Measurements from ENCODE around the gene CALCA. TPM values are rescaled to one million over a fixed set of nuclear protein-coding genes. Genes with fewer than 3 reads are reported as not detected.

The CALCA gene
- total RNA-seq, 1 donor from 2014 or later = not detected

DNA sequence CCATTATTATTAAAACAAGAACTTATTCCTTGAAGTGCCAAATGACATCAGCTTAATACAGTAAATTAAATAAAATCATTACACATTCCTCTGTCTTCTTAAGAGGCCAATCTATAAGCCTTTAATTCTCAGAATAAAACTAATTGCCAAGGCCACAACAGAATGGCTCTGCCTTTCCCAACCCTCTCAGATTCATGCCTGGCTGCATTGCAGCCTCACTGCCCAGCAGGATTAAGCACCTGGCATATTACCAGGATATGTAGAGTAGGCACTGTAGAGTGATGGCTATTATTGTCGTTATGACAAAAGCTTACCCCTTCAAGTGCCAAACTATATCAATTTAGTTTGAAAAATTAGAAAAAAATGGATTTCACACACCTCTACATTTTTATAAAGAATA is 9.4 kb upstream of the CALCA start:
- no peak overlapping the region for H3K4me3 ChIP-seq (ENCODE audit: low read depth, low read length)
- no peak for TF ChIP-seq CTCF (IDR thresholded peaks at IDR 0.05; ENCODE audit: insufficient read depth, low read length, severe bottlenecking)
- FAIRE-seq (no peak), DNase-seq (ENCODE audit: low read depth) (no peak)
- H3K36me3 ChIP-seq (ENCODE audit: control insufficient read depth, insufficient read depth, low read length) = no peaks in the 10 kb centered on the region
- H3K27me3 ChIP-seq (ENCODE audit: control insufficient read depth, insufficient read depth, low read length) = peaks cover 1% of the 10 kb centered on the region

GRCh38 chr11:14980854-14981253 is 8.7 kb upstream of the CALCA start:
- no peak overlapping the region for H3K4me3 ChIP-seq (ENCODE audit: low read depth, low read length)
- TF ChIP-seq CTCF (IDR thresholded peaks at IDR 0.05; ENCODE audit: insufficient read depth, low read length, severe bottlenecking) = no peak
- H3K36me3 ChIP-seq (ENCODE audit: control insufficient read depth, insufficient read depth, low read length) = no peaks in the 10 kb centered on the region
- H3K27me3 ChIP-seq (ENCODE audit: control insufficient read depth, insufficient read depth, low read length) = peaks cover 1% of the 10 kb centered on the region
- FAIRE-seq = no peak
- peak; percentile 55 for DNase-seq (ENCODE audit: low read depth)

DNA sequence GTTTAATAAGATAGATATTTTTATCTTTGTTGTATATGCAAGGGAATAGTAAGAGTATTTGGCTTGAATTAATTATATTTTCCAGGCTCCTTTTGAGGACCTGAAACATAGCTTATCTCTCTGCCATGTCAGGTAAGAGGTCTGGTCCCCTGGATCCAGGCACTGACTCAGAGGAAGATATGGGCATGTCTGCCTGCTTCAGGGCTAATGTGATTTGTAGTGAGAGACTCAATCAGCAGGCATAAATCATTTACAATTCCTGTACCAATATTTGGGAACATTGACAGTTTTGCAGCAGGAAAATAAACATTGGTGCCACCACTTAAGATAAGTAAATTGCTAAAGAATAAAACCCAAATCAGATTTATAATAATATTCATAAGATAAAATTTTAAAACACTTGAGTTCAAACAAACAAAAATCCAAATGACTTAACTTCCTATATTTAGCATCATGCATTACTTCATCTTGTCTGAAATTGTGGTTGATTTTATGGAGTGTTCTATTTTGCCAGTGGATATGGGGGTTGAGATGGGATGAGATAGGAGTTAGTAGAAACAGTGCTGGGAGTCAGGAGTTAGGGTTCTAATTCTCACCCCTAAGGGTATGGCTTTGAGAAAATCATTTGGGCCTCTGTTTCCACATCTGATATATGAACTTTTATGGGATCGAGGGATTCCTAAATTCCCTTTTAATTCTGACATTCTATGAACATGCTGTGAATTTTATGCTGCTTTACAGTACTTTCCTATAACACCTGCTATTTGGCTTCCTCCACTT is 5.1 kb upstream of the CALCA start:
- FAIRE-seq (no peak), DNase-seq (ENCODE audit: low read depth) (no peak)
- TF ChIP-seq CTCF (IDR thresholded peaks at IDR 0.05; ENCODE audit: insufficient read depth, low read length, severe bottlenecking) = no peak
- no peaks in the 10 kb centered on the region for H3K36me3 ChIP-seq (ENCODE audit: control insufficient read depth, insufficient read depth, low read length)
- peaks cover 25% of the 10 kb centered on the region for H3K27me3 ChIP-seq (ENCODE audit: control insufficient read depth, insufficient read depth, low read length)
- H3K4me3 ChIP-seq (ENCODE audit: low read depth, low read length) = no peak overlapping the region

- TF ChIP-seq CTCF (IDR thresholded peaks at IDR 0.05; ENCODE audit: insufficient read depth, low read length, severe bottlenecking) = no peak
- FAIRE-seq (no peak), DNase-seq (ENCODE audit: low read depth) (peak; percentile 36)
- Histone ChIP-seq H3K27me3 (ENCODE audit: control insufficient read depth, insufficient read depth, low read length) (peaks cover 35% of the 10 kb centered on the region), H3K4me3 (ENCODE audit: low read depth, low read length) (no peak overlapping the region), H3K36me3 (ENCODE audit: control insufficient read depth, insufficient read depth, low read length) (no peaks in the 10 kb centered on the region)
Observed at GRCh38 chr11:14975252-14975587, 3.1 kb upstream of the CALCA start.

DNA sequence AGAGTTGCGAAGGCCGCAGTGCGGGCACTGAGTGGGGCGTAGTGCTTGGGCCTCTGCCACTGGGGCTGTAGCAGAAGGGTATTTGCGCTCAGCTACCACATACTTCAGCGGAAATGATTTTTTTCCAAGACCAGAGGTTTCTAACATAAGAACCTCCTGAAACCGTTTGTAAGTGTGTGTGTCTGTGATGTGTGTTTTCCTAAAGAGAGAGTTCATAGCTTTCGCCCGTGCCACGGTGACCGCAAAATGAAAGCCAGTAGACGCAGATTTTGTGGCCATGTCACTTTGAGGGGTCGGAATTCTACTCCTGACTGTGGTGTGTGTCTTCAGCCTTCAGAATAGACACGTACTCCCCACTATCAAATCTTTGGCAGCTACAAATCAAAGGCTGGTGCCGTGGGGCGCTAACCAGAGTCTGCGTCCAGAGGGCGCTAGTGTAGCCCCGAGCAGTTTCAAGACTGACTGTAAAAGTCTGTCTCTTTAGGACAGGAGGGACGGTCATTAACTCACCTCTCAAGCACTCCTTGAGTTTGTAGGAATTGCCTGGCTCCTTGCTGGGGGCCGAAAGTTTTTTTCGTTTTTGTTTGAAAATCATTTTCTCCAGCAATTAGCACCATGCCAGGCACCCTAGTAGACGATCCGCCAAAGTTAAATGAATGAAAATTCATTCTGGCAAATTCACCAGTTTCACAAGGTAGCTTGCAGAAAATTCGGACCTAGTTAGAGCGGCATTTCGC is 2.5 kb upstream of the CALCA start:
- Histone ChIP-seq H3K4me3 (ENCODE audit: low read depth, low read length) (no peak overlapping the region), H3K36me3 (ENCODE audit: control insufficient read depth, insufficient read depth, low read length) (no peaks in the 10 kb centered on the region), H3K27me3 (ENCODE audit: control insufficient read depth, insufficient read depth, low read length) (peaks cover 35% of the 10 kb centered on the region)
- FAIRE-seq = peak; percentile 7
- peak; percentile 62 for DNase-seq (ENCODE audit: low read depth)
- peak; percentile 86 for TF ChIP-seq CTCF (IDR thresholded peaks at IDR 0.05; ENCODE audit: insufficient read depth, low read length, severe bottlenecking)

Measured in bronchial epithelial cell (primary cell).